GM13977 (cell line): ENCODE results near the gene SFMBT2.
"Not testable (repeated sequence)": the region's sequence is repeated elsewhere in the genome, so short reads cannot be mapped to it uniquely, and the experiment has no call there.

ENCODE experiments used
- DNase-seq: peaks from one replicate; pipeline ENCODE4 v3.0.0; 2012; ENCODE audit warnings: low spot score
- in situ Hi-C: fragments of 300-500 bp; cut with MboI; formaldehyde crosslinking; loops from one replicate; pipeline ENCODE4 v1.12.0; 2022; ENCODE audit warnings: low sequenced_read_pairs, low pct_unique_long_range_greater_than_20kb, mixed read lengths, inconsistent platforms; ENCODE audit not compliant: unreplicated experiment
- TF ChIP-seq, protein P1 (sequence below): IDR thresholded peaks from 2 replicates; pipeline ENCODE4 v1.5.1; 2012; ENCODE audit warnings: mild to moderate bottlenecking, control low read depth; ENCODE audit not compliant: insufficient read depth; ENCODE audit errors: extremely low read depth, missing control alignments

SFMBT2 gene

DNA sequence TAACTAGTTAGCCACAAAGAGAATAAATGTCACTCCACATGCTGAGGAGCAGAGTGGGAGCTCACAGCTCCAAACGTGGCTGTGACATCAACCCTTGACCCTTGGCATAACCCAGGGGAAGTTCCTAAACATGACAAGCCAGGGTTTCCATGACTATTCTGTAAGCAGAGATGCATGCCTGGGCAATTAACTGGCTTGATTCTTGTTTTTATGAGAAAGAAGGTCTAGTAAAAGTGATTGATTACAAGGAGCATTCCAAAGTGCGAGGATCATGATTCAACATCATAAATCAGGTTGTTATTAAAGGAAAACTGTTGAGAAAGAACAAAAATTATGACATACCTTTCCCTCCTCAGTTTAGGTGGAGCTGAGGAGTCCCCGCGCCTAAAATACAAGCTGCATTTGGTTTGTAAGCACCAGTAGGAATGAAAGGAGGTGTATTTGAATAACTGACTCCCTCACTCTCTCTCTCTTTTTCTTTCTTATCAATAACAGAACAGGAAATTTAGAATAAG lies 108.4 kb downstream of the SFMBT2 start:
- in situ Hi-C loops: no loop called here
- TF ChIP-seq, protein P1, sequence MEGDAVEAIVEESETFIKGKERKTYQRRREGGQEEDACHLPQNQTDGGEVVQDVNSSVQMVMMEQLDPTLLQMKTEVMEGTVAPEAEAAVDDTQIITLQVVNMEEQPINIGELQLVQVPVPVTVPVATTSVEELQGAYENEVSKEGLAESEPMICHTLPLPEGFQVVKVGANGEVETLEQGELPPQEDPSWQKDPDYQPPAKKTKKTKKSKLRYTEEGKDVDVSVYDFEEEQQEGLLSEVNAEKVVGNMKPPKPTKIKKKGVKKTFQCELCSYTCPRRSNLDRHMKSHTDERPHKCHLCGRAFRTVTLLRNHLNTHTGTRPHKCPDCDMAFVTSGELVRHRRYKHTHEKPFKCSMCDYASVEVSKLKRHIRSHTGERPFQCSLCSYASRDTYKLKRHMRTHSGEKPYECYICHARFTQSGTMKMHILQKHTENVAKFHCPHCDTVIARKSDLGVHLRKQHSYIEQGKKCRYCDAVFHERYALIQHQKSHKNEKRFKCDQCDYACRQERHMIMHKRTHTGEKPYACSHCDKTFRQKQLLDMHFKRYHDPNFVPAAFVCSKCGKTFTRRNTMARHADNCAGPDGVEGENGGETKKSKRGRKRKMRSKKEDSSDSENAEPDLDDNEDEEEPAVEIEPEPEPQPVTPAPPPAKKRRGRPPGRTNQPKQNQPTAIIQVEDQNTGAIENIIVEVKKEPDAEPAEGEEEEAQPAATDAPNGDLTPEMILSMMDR: no peak
- DNase-seq: no peak

GRCh38 chr10:7301006-7301778 lies 109.6 kb downstream of the SFMBT2 start:
- in situ Hi-C loops: no loop called here
- TF ChIP-seq, protein P1: no peak
- no peak for DNase-seq

DNA sequence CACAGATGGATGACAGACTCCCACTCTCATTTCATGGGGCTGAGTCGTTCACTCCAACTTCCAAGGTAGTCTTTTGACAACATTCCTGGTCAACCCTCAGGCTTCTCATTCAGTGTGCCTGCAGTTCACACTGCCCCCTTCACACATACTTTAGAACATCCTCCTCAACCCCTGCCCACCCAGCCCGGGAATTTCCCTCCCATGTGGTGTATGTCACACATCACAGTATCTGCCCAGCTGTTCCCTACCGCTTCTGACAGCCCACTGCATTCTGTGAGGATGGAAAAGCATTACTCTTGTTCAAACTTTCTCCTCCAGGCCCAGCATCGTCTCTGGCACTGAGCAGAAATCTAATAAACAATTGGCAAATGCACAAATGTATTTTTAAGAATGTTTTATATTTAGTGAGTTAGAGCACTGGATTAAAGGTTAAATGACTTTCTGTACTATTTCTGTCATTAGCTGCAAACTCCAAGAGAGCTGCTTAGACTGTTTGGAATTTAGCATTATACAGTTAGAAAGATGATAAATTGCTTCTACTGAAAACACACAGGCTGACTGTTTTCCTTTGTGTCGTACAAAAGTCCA lies 110.4 kb downstream of the SFMBT2 start:
- in situ Hi-C loops: no loop called here
- TF ChIP-seq, protein P1: no peak
- DNase-seq: no peak

DNA sequence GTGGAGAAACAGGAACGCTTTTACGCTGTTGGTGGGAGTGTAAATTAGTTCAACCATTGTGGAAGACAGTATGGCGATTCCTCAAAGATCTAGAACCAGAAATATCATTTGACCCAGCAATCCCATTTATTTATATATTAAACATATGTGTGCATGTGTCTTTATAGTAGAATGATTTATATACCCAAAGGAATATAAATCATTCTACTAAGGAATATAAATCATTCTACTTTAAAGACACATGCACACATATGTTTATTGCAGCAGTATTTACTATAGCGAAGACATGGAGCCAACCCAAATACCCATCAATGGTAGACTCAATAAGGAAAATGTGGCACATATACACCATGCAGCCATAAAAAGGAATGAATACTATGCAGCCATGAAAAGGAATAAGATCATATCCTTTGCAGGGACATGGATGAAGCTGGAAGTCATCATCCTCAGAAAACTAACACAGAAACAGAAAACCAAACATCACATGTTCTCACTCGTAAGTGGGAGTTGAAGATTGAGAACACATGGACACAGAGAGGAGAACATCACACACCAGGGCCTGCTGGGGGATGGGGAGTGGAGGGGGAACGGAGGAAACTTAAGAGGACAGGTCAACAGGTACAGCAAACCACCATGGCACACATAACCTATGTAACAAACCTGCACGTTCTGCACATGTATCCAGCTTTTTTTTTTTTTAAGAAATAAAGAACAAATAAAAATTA lies 111.1 kb downstream of the SFMBT2 start:
- in situ Hi-C loops, DNase-seq: not testable (repeated sequence)

DNA sequence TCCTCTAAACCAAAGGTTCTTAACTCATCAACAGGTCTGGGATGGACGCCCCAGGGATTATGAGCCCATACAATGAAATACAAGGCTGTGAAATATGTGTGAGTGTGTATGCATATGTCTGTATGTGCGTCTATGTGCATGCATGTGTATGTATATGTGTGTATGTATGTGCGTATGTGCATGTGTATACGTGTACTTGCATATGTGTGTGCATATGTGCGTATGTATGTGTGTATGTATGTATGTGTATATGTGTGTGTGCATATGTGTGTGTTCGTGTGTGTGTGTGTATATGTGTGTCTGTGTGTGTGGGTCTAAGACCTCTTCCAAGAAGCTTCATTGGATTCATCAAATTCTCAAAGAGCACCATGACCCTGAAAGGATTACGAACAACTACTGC lies 112.3 kb downstream of the SFMBT2 start:
- DNase-seq: no peak
- in situ Hi-C loops: no loop called here
- TF ChIP-seq, protein P1: no peak

DNA sequence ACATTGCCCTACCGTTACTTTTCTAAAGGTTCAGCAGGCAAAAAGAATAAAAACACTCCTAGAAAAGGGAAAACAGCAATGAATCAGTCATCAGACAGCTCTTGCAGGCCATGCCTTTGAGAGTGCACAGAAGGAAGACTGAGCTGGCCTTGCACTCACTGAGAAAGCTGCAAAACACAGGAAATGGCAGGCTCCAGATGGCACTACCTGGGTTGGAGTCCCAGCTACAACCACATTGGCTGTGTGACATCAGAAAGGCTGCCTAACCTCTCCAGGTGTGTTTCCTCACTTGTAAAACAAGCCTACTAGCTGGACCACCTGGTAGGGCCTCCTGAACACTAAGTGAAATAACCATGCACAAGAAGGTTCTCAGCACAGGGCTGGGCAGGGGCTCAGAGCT lies 113.7 kb downstream of the SFMBT2 start:
- DNase-seq: no peak
- in situ Hi-C loops: no loop called here
- TF ChIP-seq, protein P1: no peak
